Thyroid gland (tissue), 4 donors: ENCODE data around the gene MNX1. TPM values are rescaled to one million over a fixed set of nuclear protein-coding genes. Genes with fewer than 3 reads are reported as not detected.

Experiments used
- DNase-seq, 2 donors: peaks; one replicate each; pipeline ENCODE4 v3.0.0-alpha.2; 2019
- H3K27ac ChIP-seq, 3 donors: fragments of 200-600 bp; sonication (generic); 1 replicate in 2 of 3; 2 replicates in 1 of 3; pipeline ENCODE4 v1.5.1; 2016 to 2019; ENCODE audit warnings: mild to moderate bottlenecking in 1 of 3, moderate library complexity in 1 of 3
- H3K27me3 ChIP-seq: fragments of 200-600 bp; sonication (generic); one replicate; pipeline ENCODE4 v1.5.1; 2019
- H3K36me3 ChIP-seq, 2 donors: fragments of 200-600 bp; sonication (generic); one replicate each; pipeline ENCODE4 v1.5.1; 2016 to 2019
- H3K4me1 ChIP-seq, 2 donors: fragments of 200-600 bp; sonication (generic); one replicate each; pipeline ENCODE4 v1.5.1; 2017 to 2019
- H3K4me3 ChIP-seq, 3 donors: fragments of 200-600 bp; sonication (generic); replicated peaks in 1 of 3; 1 replicate in 2 of 3; 2 replicates in 1 of 3; pipeline ENCODE4 v1.5.1; 2016; ENCODE audit warnings: mild to moderate bottlenecking in 1 of 3
- H3K9me3 ChIP-seq: fragments of 200-600 bp; sonication (generic); one replicate; pipeline ENCODE4 v1.5.1; 2017
- CTCF ChIP-seq, 6 experiments: fragments of 200-600 bp in 3 of 6; fragments of 450-650 bp in 3 of 6; sonication (generic) in 3 of 6; IDR thresholded peaks; one replicate each; pipeline ENCODE4 v1.5.1; 2016 to 2019; ENCODE audit warnings: antibody characterized with exemption in 6 of 6, mild to moderate bottlenecking in 2 of 6, inconsistent platforms in 1 of 6, moderate library complexity in 1 of 6
- POLR2A ChIP-seq, 2 donors: fragments of 450-650 bp; IDR thresholded peaks; one replicate each; pipeline ENCODE4 v1.6.1; 2017; ENCODE audit warnings: antibody characterized with exemption in 2 of 2, mild to moderate bottlenecking in 2 of 2, moderate library complexity in 1 of 2
- WGBS, 2 donors: methylation state at CpG; one replicate each; pipeline ENCODE4 v1.1.5; 2017; 5-methylcytosine and 5-hydroxymethylcytosine counted together
- intact Hi-C: fragments of 100-400 bp; cut with DNase I; formaldehyde crosslinking; loops from one replicate; pipeline ENCODE4 v1.15.1; 2023
- total RNA-seq, 4 donors: library from RNA; depleted of rRNA; stranded (reverse); fragments of >200 nt; gene quantifications; one replicate each; pipeline ENCODE4 v1.2.3, GENCODE V29; 2016

MNX1 gene
- total RNA-seq, 4 donors from 2014 or later: not detected

- Histone ChIP-seq H3K27me3 (peaks cover under 1% of the 10 kb centered on the region), H3K4me3 (no peak overlapping the region), H3K4me1 (peaks cover 0 to 6% of the 10 kb centered on the region in 2 donors), H3K36me3 (no peaks in the 10 kb centered on the region), H3K9me3 (no peaks in the 10 kb centered on the region), H3K27ac (no peak overlapping the region)
- 42 to 47% methylated on average over 16 to 24 of the region's 32 CpGs for WGBS, 2 donors
- DNase-seq: peak; percentile 79 to 81
- intact Hi-C loops: no loop called here
- TF ChIP-seq CTCF (IDR thresholded peaks at IDR 0.05) (no peak), POLR2A (IDR thresholded peaks at IDR 0.05) (no peak)
These were observed 17.2 kb downstream of the MNX1 start for GRCh38 chr7:156993021-156993924.

- intact Hi-C loops: no loop called here
- no peak overlapping the region for H3K4me3 ChIP-seq
- WGBS, 2 donors: 83 to 85% methylated on average over 16 to 21 of the region's 25 CpGs
- H3K4me1 ChIP-seq: peaks cover 0 to 6% of the 10 kb centered on the region in 2 donors
- TF ChIP-seq CTCF (IDR thresholded peaks at IDR 0.05) (no peak), POLR2A (IDR thresholded peaks at IDR 0.05) (no peak)
- no peak overlapping the region for H3K27ac ChIP-seq
- H3K9me3 ChIP-seq: no peaks in the 10 kb centered on the region
- H3K36me3 ChIP-seq: no peaks in the 10 kb centered on the region
- H3K27me3 ChIP-seq: no peaks in the 10 kb centered on the region
- no peak for DNase-seq
These were observed 20.5 kb downstream of the MNX1 start for GRCh38 chr7:156989766-156990535.

- intact Hi-C loops: no loop called here
- TF ChIP-seq CTCF (IDR thresholded peaks at IDR 0.05) (no peak), POLR2A (IDR thresholded peaks at IDR 0.05) (no peak)
- no peaks in the 10 kb centered on the region for H3K27me3 ChIP-seq
- no peak overlapping the region for H3K4me3 ChIP-seq
- peaks cover 0 to 6% of the 10 kb centered on the region in 2 donors for H3K4me1 ChIP-seq
- H3K36me3 ChIP-seq: no peaks in the 10 kb centered on the region
- no peak for DNase-seq
- 74 to 77% methylated on average over 22 to 27 of the region's 27 CpGs for WGBS, 2 donors
- no peaks in the 10 kb centered on the region for H3K9me3 ChIP-seq
- H3K27ac ChIP-seq: no peak overlapping the region
These were observed 21.9 kb downstream of the MNX1 start for GRCh38 chr7:156988343-156989185.

- DNase-seq: no peak
- Histone ChIP-seq H3K4me3 (no peak overlapping the region), H3K27ac (no peak overlapping the region), H3K4me1 (no peaks in the 10 kb centered on the region), H3K9me3 (no peaks in the 10 kb centered on the region), H3K27me3 (no peaks in the 10 kb centered on the region), H3K36me3 (no peaks in the 10 kb centered on the region)
- intact Hi-C loops: no loop called here
- 90 to 95% methylated on average over 8 of the region's 8 CpGs for WGBS, 2 donors
- TF ChIP-seq CTCF (IDR thresholded peaks at IDR 0.05): no peak
- no peak for TF ChIP-seq POLR2A (IDR thresholded peaks at IDR 0.05)
These were observed 24.1 kb downstream of the MNX1 start for GRCh38 chr7:156986378-156986777.
